Loucy (cell line): ENCODE measurements around the gene TAS2R41.

Experiments used
- CTCF ChIP-seq: fragments of 200-600 bp; sonication (generic); conservative IDR thresholded peaks from 2 replicates; pipeline ENCODE4 v1.5.1; 2014; ENCODE audit warnings: mild to moderate bottlenecking, antibody characterized with exemption, low read length
- EZH2phosphoT487 ChIP-seq: fragments of 200-600 bp; IDR thresholded peaks from 2 replicates; pipeline ENCODE4 v1.6.1; 2018; ENCODE audit warnings: antibody characterized with exemption, mild to moderate bottlenecking, moderate library complexity, borderline replicate concordance

GRCh38 chr7:143455491-143455890 lies 22.2 kb upstream of the TAS2R41 start:
- TF ChIP-seq CTCF, result no peak
- no peak for TF ChIP-seq EZH2phosphoT487
